Fibroblast of upper back skin (primary cell): ENCODE results near the gene ABITRAM.
"Not testable (repeated sequence)": the region's sequence is repeated elsewhere in the genome, so short reads cannot be mapped to it uniquely, and the experiment has no call there.

Source experiments
- DNase-seq: peaks from one replicate; pipeline ENCODE4 v3.0.0-alpha.2; 2013

ABITRAM gene, protein sequence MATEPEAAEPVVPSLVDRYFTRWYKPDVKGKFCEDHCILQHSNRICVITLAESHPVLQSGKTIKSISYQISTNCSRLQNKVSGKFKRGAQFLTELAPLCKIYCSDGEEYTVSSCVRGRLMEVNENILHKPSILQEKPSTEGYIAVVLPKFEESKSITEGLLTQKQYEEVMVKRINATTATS

DNA sequence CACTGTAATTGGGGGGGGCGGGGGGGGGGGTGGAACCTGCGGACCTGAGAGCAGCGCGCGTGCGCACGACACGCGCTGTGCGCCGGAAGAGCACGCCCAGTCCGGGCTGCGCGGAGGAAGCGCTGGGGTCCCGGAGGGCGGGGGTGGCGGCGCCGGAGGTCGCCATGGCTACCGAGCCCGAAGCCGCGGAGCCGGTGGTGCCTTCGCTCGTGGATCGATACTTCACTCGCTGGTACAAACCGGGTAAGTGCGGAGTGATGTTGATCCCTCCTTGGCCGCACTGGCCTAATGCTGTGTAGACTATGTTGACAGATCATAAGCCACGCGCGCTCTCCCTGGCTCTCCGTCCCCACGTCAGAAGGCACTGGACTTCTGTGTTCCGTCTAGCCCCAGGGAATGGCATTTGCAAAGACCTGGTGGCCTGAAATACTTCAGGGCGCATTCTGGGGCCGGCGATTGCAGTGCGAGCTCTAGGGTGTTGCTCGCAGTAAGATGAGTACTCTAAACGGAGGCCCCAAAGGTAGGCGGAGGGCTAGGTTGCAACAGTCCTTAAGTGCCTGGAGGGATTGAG is at the start of gene ABITRAM:
ABITRAM (plus strand) TSS at position 78 of the 571 bp plus-strand sequence; CDS start at position 165, 87 bp downstream.
- peak; percentile 78 for DNase-seq

DNA sequence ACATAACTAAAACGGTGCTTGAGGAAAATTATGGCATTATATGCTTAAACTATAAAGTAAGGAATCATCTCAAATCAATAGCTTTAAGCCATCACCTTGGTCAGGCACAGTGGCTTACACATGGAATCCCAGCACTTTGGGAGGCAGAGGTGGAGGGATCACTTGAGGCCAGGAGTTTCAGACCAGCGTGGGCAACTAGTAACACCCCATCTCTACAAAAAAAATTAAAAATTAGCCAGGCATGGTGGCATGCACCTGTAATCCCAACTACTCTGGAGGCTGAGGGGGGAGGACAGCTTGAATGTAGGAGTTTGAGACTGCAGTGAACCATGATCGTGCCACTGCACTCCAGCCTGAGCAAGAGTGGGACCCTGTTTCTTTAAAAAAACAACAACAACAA is 49.5 kb upstream of the ABITRAM start:
- DNase-seq = no peak

DNA sequence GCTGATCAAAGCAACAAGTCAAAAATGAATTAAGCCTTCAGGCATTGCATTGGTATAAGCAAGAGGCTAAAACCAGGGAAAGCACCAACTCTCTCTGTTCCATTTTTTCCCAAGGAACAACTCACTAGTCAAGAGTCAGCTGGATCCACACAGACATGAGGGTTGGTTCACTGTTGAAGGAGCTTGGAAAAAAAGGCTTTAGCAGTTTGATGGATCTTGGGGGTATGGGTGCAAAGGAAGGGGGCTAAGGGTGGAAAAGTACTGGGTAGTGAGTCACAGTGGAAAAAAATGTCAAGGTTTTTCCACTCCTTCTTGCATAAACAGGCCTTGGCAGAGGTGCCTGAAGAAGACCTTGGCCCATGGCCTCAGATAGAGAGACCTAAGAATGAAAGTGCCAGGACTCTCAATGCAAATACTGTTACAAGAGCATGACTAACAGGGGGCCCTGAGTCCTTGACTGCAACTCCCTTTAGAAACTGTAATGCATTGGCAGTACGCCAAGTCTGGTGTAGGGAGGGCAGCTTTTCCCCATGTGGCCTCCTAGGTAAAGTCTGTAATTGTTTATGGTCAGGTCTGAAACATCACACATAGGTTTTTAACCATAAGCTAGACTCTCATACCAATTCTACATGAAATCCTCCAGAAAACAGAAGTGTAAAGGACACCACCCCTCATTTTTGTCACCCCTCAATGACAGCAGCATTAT is 48.4 kb upstream of the ABITRAM start:
- peak; percentile 76 for DNase-seq

DNA sequence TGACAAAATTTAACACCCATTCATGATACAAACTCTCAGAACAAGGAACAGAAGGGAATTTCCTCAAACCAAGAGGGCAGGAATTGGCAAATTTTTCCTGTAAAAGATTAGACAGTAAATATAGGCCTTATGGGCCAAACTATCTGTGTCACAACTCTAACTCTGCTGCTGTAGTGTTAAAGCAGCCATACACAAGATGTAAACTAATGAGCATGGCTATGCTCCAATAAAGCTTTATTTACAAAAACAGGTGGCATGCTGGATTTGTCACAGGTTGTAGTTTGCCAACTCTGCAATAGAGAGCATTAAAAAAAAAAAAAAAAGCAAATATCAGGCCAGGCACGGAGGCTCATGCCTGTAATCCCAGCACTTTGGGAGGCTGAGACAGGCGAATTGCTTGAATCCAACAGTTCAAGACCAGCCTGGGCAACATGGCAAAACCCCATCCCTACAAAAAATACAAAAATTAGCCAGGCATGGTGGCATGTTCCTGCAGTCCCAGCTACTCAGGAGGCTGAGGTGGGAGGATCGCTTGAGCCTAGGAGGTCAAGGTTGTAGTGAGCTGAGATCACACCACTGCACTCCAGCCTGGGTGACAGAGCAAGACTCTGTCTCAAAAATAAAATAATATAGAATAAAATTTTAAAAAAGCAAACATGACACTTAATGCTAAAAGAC is 47.5 kb upstream of the ABITRAM start:
- not testable (repeated sequence) for DNase-seq

DNA sequence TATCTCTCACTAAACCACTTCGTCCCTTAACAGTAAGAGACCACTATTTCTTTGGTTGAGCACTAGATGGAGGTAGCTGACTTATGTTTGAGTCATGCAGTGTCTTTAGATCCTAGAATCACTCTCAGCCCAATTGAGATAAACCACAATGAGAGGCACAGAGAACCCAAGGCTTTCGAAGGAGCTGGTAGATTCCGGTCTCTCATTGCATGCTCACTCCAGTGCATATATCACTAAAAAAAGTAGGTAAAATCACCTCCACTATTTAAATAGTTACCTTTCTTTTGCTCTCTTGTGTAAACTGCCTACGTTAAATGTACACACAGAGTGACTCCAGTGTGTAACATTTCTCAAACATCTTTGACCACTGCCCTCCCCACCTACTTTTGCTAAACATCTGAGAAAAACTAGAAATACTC is 44.5 kb upstream of the ABITRAM start:
- DNase-seq = peak; percentile 34

DNA sequence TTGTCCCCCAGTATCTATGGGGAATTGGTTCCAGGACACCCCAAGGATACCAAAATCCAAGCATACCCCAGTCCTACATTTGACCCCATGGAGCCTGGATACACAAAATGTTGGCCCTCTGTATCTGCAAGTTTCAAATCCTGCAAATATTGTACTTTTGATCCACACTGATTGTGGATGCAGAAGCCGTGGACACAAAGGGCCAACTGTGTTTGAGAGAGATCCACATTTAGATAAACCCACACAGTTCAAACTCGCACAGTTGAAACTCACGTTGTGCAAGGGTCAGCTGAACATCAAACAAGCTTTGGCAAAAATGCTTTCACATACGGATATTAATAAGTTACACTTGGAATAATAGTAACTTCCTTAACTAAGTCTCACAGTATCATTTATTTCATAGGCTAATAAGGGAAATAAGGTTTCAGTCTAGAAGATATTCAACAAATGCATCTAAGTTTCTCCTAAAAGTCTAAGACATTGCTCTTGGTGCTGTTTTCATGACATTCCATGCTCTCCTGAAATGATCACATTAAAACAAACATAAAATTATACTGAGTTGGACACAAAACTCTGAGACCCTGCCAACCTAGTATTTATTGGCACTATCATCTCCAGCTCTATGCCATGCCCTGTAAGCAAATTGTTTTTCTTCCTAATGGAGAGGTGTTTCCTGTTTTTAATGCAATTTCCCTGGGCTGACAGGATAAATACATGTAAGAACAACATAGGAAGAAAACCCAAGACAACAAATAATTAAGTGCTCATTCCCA is 39.8 kb upstream of the ABITRAM start:
- DNase-seq = no peak

DNA sequence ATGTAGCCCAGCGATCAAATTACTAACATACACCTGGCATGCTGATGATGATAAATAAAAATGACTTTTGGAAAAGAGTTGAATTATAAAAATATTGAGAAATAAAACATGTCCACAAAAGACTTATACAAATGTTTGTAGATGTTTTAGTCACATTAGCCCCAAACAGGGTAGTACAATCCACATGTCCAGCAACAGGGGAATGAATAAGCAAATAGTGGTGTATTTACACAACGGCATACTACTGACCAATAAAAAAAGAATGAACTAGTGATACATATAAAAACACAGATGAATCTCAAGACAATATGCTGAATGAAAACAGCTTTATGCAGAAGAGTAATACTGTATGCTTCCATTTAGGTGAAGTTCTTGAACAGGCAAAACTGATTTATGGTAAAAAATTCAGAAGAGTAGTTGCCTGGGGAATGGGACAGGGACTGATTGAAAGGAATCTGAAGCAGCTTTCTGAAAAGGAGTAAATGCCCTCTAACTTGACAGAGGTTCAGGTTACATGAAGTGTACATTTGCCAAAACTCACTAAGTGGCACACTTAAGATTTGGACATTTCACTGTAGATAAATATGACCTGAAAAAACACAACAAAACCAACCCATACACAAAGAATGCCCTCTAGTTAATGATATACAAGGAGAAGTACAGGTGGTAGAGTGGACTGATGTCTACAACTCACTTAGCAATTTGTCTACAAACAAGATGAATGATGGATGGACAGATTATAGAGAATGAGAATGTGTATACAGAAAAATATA is 36.7 kb upstream of the ABITRAM start:
- DNase-seq = no peak

DNA sequence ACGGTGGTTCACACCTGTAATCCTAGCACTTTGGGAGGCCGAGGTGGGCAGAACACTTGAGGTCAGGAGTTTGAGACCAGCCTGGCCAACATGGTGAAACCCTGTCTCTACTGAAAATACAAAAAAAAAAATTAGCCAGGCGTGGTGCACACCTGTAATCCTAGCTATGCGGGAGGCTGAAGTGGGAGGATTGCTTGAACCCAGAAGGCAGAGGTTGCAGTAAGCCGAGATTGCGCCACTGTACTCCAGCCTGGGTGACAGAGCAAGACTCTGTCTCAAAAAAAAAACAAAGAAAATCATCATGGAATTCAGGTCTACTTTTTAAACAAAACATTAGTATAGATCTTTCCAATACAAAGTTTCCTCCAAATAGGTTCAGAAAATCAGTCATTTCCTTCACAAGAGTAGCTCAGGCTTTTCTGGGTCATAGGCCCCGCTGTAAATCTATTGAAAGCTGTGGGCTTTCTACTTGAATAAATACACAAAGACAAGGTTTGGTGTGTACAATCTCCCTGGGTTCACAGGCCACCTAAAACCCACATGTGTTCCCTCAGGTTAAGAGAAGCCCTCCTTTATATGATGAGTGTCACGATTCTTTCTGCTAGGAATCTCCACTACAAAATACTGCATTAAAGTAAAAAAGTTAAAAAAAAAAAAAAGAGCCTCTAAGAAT is 35.0 kb upstream of the ABITRAM start:
- DNase-seq = not testable (repeated sequence)

DNA sequence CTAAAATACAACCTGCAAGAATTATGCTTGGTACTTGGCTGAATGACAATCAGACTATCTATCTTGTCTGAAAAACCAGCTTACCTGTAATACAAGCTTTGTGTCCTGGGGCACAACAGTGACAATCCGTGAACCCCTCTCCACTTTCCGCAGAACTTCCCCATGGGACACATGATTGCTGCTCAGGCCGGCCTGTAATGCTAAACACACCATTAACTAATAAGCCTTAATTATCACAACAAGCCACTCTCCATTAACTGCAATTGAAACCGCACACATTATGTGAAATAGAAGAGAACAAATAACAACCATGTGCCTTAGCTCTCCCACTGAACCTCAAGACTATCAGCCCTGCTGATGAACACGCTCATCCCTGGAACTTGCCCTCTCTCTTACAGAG is 34.0 kb upstream of the ABITRAM start:
- no peak for DNase-seq

DNA sequence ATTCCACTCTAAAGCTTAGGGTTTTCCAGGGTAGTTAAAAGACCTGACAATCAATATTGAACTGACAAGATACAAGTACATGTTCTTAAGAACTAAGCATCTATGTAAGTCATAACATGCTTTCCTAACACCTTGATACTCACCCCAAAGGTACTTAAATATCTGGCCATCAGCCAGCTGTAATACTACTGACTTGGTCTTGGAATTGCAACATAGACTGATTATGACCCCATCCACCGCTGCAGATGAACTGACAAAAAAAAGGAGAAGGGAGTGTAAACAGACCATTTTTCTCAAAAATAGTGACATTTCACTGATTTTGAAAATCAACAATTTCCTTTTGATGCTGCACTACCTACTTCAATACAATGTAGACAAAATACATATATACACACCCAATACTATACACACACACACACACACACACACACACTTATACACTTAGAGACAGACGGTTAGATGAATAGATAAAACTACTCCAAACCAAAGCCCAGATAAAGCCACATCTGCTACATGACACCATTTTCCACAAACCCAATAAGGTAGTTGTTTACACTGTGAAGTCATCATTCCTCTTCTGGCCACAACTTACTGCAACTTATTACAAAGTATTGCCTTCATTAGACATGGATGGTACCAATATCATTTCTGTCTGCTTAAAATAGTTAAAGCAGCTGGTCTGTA is 30.6 kb upstream of the ABITRAM start:
- no peak for DNase-seq

DNA sequence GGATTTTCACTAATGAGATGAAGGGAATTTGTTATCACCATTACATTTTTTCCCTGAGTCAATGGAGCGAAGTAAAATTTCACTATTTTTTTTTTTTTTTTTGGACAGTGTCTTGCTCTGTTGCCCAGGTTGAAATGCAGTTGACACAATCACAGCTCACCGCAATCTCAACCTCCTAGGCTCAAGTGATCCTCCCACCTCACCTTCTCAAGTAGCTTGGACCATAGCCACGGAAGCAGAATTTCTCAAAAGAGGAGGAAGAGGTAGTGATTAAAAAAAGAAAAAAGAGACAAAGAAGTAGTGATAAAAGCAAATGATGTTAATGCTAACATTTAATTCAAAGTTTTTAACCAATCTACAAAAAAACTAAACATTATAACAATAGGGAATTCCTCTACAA is 30.0 kb upstream of the ABITRAM start:
- no peak for DNase-seq

DNA sequence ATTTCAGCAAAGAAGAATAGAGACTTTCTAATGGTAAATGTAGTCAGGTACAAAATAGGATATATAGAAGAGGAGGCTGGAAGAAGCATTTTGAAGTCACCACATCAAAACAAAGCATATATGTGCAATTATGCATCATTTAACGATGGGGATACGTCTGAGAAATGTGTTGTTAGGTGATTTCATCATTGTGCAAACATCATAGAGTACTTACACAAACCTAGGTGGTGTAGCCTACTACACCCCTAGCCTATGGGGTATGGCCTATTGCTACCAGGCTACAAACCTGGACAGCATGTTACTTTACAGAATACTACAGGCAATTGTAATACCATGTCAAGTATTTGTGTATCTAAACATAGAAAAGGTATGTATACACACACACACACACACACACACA is 28.7 kb upstream of the ABITRAM start:
- DNase-seq = no peak

DNA sequence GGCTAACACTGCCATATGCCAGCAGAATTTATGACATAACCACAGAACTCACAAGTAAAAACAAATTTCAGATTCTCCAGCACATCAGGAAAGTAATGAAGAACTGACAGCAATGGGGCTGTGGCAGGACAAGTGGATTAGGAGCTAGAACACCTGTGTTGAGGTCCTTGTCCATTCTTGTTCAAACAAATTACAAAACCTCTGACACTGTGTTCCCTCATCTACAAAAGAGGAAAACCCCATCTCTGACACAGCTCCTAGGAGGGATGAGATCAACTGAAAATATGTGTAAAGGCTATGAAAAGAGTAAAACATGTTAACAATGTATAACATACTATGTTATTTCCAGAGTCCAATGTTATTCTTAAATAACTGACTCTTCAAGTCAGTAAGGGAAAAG is 23.8 kb upstream of the ABITRAM start:
- DNase-seq = no peak

DNA sequence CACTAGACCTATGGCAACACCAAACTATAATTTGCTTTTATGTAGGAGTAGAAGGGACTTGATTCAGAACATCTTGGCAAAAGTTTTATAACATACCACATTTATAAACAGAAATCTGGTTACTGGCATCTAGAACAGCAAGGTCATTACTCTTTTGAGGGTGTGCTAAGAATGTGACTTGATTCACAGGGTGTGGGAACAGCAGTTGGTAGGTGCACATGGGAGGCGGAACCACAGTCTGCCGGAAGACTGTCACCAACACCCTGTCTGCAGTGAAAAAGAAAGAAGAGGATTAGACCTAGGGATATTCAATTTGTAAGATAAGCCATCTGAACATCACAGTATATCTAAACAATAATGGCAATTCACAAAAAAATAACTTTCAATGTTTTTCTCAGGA is 23.3 kb upstream of the ABITRAM start:
- no peak for DNase-seq

DNA sequence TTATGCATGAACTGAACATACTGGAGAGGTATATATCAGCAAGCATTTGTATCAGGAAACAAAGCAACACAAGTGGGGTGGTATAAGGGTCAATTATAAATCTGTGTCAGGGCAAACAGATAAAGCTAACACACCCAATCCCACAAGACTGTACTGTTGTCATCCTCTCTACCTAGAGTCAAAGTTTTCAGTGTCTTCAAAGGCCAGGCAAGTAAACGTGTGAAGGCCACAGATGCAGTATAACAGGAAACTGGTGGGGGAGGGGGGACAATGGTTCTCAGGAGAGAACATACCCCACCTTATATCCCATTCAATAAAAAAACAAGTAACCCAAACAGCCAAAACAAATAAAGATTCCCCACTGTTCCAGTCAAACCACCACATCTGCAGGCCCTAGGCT is 22.4 kb upstream of the ABITRAM start:
- no peak for DNase-seq

DNA sequence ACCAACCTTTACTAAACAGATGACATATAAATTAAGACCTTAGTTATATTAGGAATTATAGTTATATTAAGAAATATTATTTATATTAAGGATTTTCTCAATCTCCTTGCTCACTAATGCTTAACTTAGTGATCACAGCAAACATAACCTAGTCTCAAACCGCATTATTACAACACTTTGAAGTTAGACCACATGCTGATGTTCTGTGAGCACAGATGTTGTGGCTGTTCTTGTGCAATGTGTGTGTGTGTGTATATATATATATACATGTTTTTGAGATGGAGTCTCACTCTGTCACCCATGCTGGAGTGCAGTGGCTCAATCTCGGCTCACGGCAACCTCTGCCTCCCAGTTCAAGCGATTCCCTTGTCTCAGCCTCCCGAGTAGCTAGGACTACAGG is 20.8 kb upstream of the ABITRAM start:
- peak; percentile 1 for DNase-seq

DNA sequence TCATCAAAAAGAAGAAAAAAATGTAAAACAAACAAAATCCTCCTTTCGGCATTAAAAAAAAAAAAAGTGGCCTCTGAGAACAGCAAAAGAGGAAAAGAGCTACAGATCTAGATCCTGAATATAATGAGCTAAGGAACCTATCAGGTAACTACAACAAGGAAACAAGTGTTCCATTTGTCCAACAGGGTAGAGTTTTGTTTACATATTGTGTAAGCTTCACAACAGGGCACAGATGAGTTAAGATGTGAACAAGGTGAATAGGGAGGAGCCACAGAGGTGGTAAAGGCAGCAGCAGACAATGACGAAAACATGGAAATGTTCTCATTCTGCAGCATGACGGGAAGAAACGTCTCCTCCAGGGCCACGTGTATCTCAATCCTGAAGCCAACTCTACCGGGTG is 14.7 kb upstream of the ABITRAM start:
- no peak for DNase-seq

DNA sequence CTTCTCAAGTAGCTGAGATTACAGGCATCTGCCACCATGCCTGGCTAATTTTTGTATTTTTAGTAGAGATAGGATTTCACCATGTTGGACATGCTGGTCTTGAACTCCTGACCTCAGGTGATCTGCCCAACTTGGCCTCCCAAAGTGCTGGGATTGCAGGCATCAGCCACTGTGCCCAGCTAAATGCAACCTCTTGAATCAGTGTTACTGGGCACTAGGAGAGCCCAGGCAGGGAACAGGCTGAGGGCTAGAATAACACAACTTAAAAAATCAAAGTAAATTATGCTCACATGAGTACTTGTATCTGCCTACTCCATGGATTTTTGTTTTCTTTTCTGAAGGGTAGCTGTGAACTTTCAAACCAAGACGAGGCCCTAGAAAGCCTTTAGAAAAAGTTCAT is 13.8 kb upstream of the ABITRAM start:
- DNase-seq = not testable (repeated sequence)

DNA sequence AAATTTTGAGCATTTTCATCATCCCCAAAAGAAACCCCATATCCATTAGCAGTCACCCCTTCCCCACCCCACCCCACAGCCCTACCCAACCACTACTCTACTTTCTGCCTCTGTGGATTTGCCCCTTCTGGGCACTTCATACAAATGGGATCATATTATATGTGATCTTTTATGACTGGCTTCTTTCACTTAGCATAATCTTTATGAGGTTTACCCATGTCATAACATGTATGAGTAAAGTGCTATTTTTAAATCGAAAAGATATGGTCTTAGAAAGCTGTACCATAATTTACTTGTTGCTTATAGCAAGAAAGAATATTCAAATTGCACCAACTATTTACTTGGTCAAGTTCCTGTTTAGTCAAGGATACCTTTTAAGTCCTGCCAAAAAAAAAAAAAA is 13.0 kb upstream of the ABITRAM start:
- DNase-seq = no peak

DNA sequence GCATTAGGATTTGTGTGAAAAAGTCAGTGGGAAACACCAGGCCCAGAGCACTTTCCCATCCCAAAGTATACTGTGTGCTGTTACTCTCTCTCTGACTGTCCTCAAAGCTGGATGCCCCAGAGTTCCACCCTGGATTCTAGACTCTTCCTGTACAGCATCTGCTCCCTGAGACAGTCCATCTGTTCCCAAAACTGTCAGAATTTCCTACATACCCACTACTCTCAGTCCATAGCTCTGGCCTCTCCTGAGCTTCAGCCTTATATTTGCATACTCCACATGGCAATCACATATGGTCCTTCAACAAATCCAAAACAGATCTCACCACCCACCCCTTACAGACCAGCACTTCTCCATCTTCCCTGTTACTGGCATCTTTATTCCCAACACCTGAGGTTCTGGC is 9.7 kb upstream of the ABITRAM start:
- no peak for DNase-seq

DNA sequence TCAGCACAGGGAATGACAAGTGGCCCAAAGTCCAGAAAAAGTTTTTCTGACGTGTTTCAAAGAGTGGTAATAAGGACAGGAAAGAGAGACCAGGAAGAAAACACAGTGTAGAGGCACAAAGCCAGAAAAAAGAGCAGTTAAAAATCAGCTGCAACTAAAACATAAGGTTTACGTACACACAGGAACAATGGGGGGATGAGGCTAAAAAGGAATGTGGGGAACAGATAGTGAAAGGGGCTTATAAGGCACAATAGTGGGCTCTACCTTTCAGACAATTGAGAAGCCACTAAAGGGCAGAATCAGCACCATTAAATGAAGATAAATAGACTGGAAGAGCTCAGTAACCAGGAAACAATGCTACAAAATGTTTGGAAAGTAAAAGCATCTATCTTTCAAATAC is 5.8 kb upstream of the ABITRAM start:
- no peak for DNase-seq
